ENCODE measurements around the gene EPM2AIP1.
"Not testable (repeated sequence)": the region's sequence is repeated elsewhere in the genome, so short reads cannot be mapped to it uniquely, and the experiment has no call there.

DNA sequence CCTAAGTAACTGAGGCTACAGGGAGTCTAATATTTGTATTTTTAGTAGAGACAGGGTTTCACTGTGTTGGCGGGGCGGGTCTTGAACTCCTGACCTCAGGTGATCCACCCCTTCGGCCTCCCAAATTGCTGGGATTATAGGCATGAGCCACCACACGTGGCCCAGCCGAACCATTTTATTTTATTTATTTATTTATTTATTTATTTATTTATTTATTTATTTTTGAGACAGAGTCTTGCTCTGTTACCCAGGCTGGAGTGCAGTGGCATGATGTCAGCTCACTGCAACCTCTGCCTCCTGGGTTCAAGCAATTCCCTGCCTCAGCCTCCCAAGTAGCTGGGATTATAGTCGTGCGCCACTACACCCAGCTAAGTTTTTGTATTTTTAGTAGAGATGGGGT is 29.9 kb downstream of the EPM2AIP1 start:
- TF ChIP-seq, protein P1, sequence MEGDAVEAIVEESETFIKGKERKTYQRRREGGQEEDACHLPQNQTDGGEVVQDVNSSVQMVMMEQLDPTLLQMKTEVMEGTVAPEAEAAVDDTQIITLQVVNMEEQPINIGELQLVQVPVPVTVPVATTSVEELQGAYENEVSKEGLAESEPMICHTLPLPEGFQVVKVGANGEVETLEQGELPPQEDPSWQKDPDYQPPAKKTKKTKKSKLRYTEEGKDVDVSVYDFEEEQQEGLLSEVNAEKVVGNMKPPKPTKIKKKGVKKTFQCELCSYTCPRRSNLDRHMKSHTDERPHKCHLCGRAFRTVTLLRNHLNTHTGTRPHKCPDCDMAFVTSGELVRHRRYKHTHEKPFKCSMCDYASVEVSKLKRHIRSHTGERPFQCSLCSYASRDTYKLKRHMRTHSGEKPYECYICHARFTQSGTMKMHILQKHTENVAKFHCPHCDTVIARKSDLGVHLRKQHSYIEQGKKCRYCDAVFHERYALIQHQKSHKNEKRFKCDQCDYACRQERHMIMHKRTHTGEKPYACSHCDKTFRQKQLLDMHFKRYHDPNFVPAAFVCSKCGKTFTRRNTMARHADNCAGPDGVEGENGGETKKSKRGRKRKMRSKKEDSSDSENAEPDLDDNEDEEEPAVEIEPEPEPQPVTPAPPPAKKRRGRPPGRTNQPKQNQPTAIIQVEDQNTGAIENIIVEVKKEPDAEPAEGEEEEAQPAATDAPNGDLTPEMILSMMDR (IDR thresholded peaks at IDR 0.05), result not testable (repeated sequence)
- not testable (repeated sequence) for TF ChIP-seq EZH2 (IDR thresholded peaks at IDR 0.05)
